ENCODE results near the gene COMMD1.

- TF ChIP-seq ZNF274 (IDR thresholded peaks at IDR 0.05; ENCODE audit: low read depth, low read length) = no peak
- TF ChIP-seq YY1 (IDR thresholded peaks at IDR 0.05; ENCODE audit: insufficient read depth, insufficient read length) = peak; percentile 68
These were observed at the start of gene COMMD1 for GRCh38 chr2:61905372-61906185.

Measured in NT2/D1 (cell line).